GM23338 (cell line): ENCODE data around the gene SEPTIN3. TPM values are rescaled to one million over a fixed set of nuclear protein-coding genes. Genes with fewer than 3 reads are reported as not detected.

Source experiments
- ATAC-seq: fragments of 200-7000 bp; cut with Tn5 transposase; 3 replicates; pipeline ENCODE4 v1.9.1; 2020
- DNase-seq: peaks from one replicate; pipeline ENCODE4 v3.0.0-alpha.2; 2015; ENCODE audit warnings: low spot score
- H2AFZ ChIP-seq: fragments of 200-600 bp; sonication (generic); 2 replicates; pipeline ENCODE4 v1.8.0; 2016; ENCODE audit warnings: antibody characterized with exemption, mild to moderate bottlenecking, moderate library complexity
- H3F3A ChIP-seq: fragments of 200-600 bp; sonication (generic); replicated peaks from 2 replicates; pipeline ENCODE4 v1.8.0; 2017; ENCODE audit warnings: antibody characterized with exemption, mixed run types, low read depth
- H3K27ac ChIP-seq: fragments of 200-600 bp; sonication (generic); 2 replicates; pipeline ENCODE4 v1.6.1; 2016; ENCODE audit warnings: low read depth
- H3K27me3 ChIP-seq: fragments of 200-600 bp; sonication (generic); 2 replicates; pipeline ENCODE4 v1.8.0; 2016; ENCODE audit warnings: mild to moderate bottlenecking, mixed run types, moderate library complexity; ENCODE audit not compliant: insufficient read depth
- H3K36me3 ChIP-seq: fragments of 200-600 bp; sonication (generic); 2 replicates; pipeline ENCODE4 v1.8.0; 2016; ENCODE audit warnings: mild to moderate bottlenecking; ENCODE audit not compliant: insufficient read depth
- H3K4me1 ChIP-seq: fragments of 200-600 bp; sonication (generic); 2 replicates; pipeline ENCODE4 v1.8.0; 2016; ENCODE audit warnings: mild to moderate bottlenecking, moderate library complexity; ENCODE audit not compliant: insufficient read depth
- H3K4me2 ChIP-seq: fragments of 200-600 bp; sonication (generic); 2 replicates; pipeline ENCODE4 v1.7.1; 2017; ENCODE audit warnings: mixed run types
- H3K4me3 ChIP-seq: fragments of 200-600 bp; sonication (generic); 2 replicates; pipeline ENCODE4 v1.6.1; 2016; ENCODE audit warnings: mixed run types
- H3K79me2 ChIP-seq: fragments of 200-600 bp; sonication (generic); replicated peaks from 2 replicates; pipeline ENCODE4 v1.8.0; 2017; ENCODE audit warnings: mild to moderate bottlenecking; ENCODE audit not compliant: insufficient read depth
- H3K9me2 ChIP-seq: fragments of 200-600 bp; sonication (generic); 2 replicates; pipeline ENCODE4 v1.8.0; 2017; ENCODE audit not compliant: insufficient read depth
- H4K20me1 ChIP-seq: fragments of 200-600 bp; sonication (generic); replicated peaks from 2 replicates; pipeline ENCODE4 v1.8.0; 2017; ENCODE audit warnings: mild to moderate bottlenecking; ENCODE audit not compliant: insufficient read depth
- H3K27ac Mint-ChIP-seq: 2 replicates; pipeline ENCODE4 v1.8.0; 2020; ENCODE audit warnings: inconsistent platforms, mild to moderate bottlenecking, moderate library complexity, mixed read lengths
- H3K27me3 Mint-ChIP-seq: 3 replicates; pipeline ENCODE4 v1.8.0; 2022; ENCODE audit warnings: low read depth, mild to moderate bottlenecking, moderate library complexity, mixed read lengths, inconsistent platforms; ENCODE audit not compliant: insufficient read depth, poor library complexity
- H3K36me3 Mint-ChIP-seq: 3 replicates; pipeline ENCODE4 v1.8.0; 2021; ENCODE audit warnings: low read depth, mild to moderate bottlenecking, inconsistent platforms, moderate library complexity, mixed read lengths
- H3K4me1 Mint-ChIP-seq: 3 replicates; pipeline ENCODE4 v1.8.0; 2020; ENCODE audit warnings: mild to moderate bottlenecking, inconsistent platforms, mixed read lengths
- H3K4me3 Mint-ChIP-seq: 3 replicates; pipeline ENCODE4 v1.8.0; 2021; ENCODE audit warnings: moderate library complexity, mild to moderate bottlenecking, inconsistent platforms, mixed read lengths
- H3K9me3 Mint-ChIP-seq: 3 replicates; pipeline ENCODE4 v1.8.0; 2020; ENCODE audit warnings: moderate library complexity, mild to moderate bottlenecking, inconsistent platforms, mixed read lengths
- CREB1 ChIP-seq: fragments of 250-450 bp; sonication (Bioruptor Pico); IDR thresholded peaks from 2 replicates; pipeline ENCODE4 v1.5.0; 2020; ENCODE audit warnings: low read depth, mild to moderate bottlenecking, moderate library complexity
- CTCF ChIP-seq, 2 experiments: fragments of 200-600 bp in 1 of 2; sonication (generic) in 1 of 2; conservative IDR thresholded peaks; 2 replicates each; pipeline versions ENCODE4 v1.5.1 to v1.6.1; 2016 to 2017; ENCODE audit warnings: antibody characterized with exemption in 2 of 2, low read depth in 2 of 2, mild to moderate bottlenecking in 2 of 2, moderate library complexity in 1 of 2
- EZH2 ChIP-seq: fragments of 200-600 bp; sonication (generic); IDR thresholded peaks from one replicate; pipeline ENCODE4 v1.8.0; 2017; ENCODE audit warnings: antibody characterized with exemption, mild to moderate bottlenecking, low read depth; ENCODE audit not compliant: unreplicated experiment
- REST ChIP-seq: IDR thresholded peaks from one replicate; pipeline ENCODE4 v1.6.1; 2018; ENCODE audit warnings: antibody characterized with exemption; ENCODE audit not compliant: unreplicated experiment
- STAT1 ChIP-seq: IDR thresholded peaks from one replicate; pipeline ENCODE4 v1.6.1; 2016; ENCODE audit warnings: antibody characterized with exemption; ENCODE audit not compliant: unreplicated experiment
- polyA plus RNA-seq: library from polyadenylated mRNA; unstranded; fragments of >200 nt; fragmentation: Nextera tagmentation; extraction: Ambion mirVana; gene quantifications from 2 replicates; pipeline ENCODE4 v1.2.1, GENCODE V29; 2016
- total RNA-seq: library from RNA; depleted of rRNA; stranded (reverse); fragments of >200 nt; shearing (Covaris generic); gene quantifications from 2 replicates; pipeline ENCODE4 v1.2.3, GENCODE V29; 2014

Gene SEPTIN3
- total and polyA plus RNA-seq, 2 experiments from 2014 or later: 16.4 to 28.4 TPM

- Histone ChIP-seq H3K4me2 (no peak overlapping the region), H2AFZ (no peak overlapping the region), H3K27ac (no peak overlapping the region), H3F3A (peaks cover 13% of the 10 kb centered on the region), H3K27me3 (0 out of 2 replicates have a peak, but pooled peaks cover 3% of the 10 kb centered on the region), H3K9me2 (no peaks in the 10 kb centered on the region), H3K79me2 (peaks cover 10% of the 10 kb centered on the region), H3K36me3 (0 out of 2 replicates have a peak, but pooled peaks cover 3% of the 10 kb centered on the region), H4K20me1 (peaks cover 9% of the 10 kb centered on the region), H3K4me3 (no peak overlapping the region), H3K4me1 (peaks cover 28% of the 10 kb centered on the region)
- no peak overlapping the region; the same call in 2 of the 3 replicates for H3K4me3 Mint-ChIP-seq
- peaks cover 27% of the 10 kb centered on the region for H3K4me1 Mint-ChIP-seq
- DNase-seq: no peak
- peaks cover 27% of the 10 kb centered on the region for H3K27me3 Mint-ChIP-seq
- TF ChIP-seq CREB1 (CRISPR knock-in tag) (no peak), STAT1 (no peak), EZH2 (no peak)
- H3K9me3 Mint-ChIP-seq: no peaks in the 10 kb centered on the region
- H3K27ac Mint-ChIP-seq: no peak overlapping the region
- peaks cover 14% of the 10 kb centered on the region for H3K36me3 Mint-ChIP-seq
- ATAC-seq: no peak
These were observed 19.8 kb upstream of the SEPTIN3 start for GRCh38 chr22:41949297-41949965.

GRCh38 chr22:41951898-41952474 is 17.3 kb upstream of the SEPTIN3 start, which contains the start of gene SMIM45:
Gene SMIM45, plus strand, starts transcription at chr22:41952150.
- no peaks in the 10 kb centered on the region for H3K9me2 ChIP-seq
- no peaks in the 10 kb centered on the region for H3K36me3 ChIP-seq
- H3K9me3 Mint-ChIP-seq: no peaks in the 10 kb centered on the region

More at GRCh38 chr22:41951898-41952474, 17.3 kb upstream of the SEPTIN3 start, which contains the start of gene SMIM45:
- ATAC-seq (peak; percentile 66), DNase-seq (peak; percentile 87)
- peaks cover 15% of the 10 kb centered on the region for H3K4me1 Mint-ChIP-seq
- Histone ChIP-seq H3K27me3 (0 out of 2 replicates have a peak, but pooled peaks cover 3% of the 10 kb centered on the region), H2AFZ (peak within 1 kb of the TSS; percentile 28; the same call in 1 of the 2 replicates), H3K4me1 (peaks cover 12% of the 10 kb centered on the region), H3K27ac (no peak within 1 kb of the TSS), H3K79me2 (no peaks in the 10 kb centered on the region), H4K20me1 (no peaks in the 10 kb centered on the region; the same call in 1 of the 2 replicates), H3F3A (0 out of 2 replicates have a peak, but pooled peaks cover 6% of the 10 kb centered on the region), H3K4me3 (no peak within 1 kb of the TSS), H3K4me2 (peak within 1 kb of the TSS; percentile 67)
- no peaks in the 10 kb centered on the region; the same call in 2 of the 3 replicates for H3K36me3 Mint-ChIP-seq
- H3K27me3 Mint-ChIP-seq: peaks cover 17% of the 10 kb centered on the region
- TF ChIP-seq REST (no peak), CTCF (conservative IDR thresholded peaks at IDR 0.05; ENCODE audit: low read depth in 2 of 2) (peak; percentile 20 to 47; a peak in 2 of 4 replicates)
- H3K27ac Mint-ChIP-seq: no peak within 1 kb of the TSS
- H3K4me3 Mint-ChIP-seq: no peak within 1 kb of the TSS
